ENCODE results near the gene EVI5L. TPM values are rescaled to one million over a fixed set of nuclear protein-coding genes. Genes with fewer than 3 reads are reported as not detected.
A peak's percentile ranks its signal among the peaks of the same experiment; 100 is the strongest.

Gene EVI5L
- total RNA-seq, 1 experiment from 2014 or later, result 25.7 TPM

GRCh38 chr19:7898967-7899366, 68.9 kb downstream of the EVI5L start:
- no peak for TF ChIP-seq CTCF (IDR thresholded peaks at IDR 0.05; ENCODE audit: unreplicated experiment)
- Mint-ChIP-seq H3K9me3 (ENCODE audit: unreplicated experiment) (no peaks in the 10 kb centered on the region), H3K4me3 (ENCODE audit: unreplicated experiment) (no peak overlapping the region), H3K4me1 (ENCODE audit: insufficient read depth, unreplicated experiment) (peaks cover 22% of the 10 kb centered on the region), H3K36me3 (ENCODE audit: insufficient read depth, unreplicated experiment) (peaks cover 27% of the 10 kb centered on the region), H3K27ac (ENCODE audit: low read depth, unreplicated experiment) (no peak overlapping the region), H3K27me3 (ENCODE audit: insufficient read depth, unreplicated experiment) (no peaks in the 10 kb centered on the region)
- CTCF ChIA-PET, result interaction anchor here (2.7 to 2.8 kb wide), 2 partner anchors 30 to 46 kb away, joined by 18 read pairs; no protein-coding TSS in a partner anchor
- DNase-seq (ENCODE audit: unreplicated experiment), result no peak
- BruUV-seq (replicated peaks), result no TSS peak
- POLR2A ChIA-PET, result interaction anchor here (2.2 to 8.7 kb wide), 3 partner anchors 9 to 30 kb away, joined by 7 to 91 read pairs (median 53); partner anchors contain the start of gene LRRC8E
- intact Hi-C loops (cut with micrococcal nuclease), result no loop called here

- Mint-ChIP-seq H3K4me3 (ENCODE audit: unreplicated experiment) (no peak overlapping the region), H3K27me3 (ENCODE audit: insufficient read depth, unreplicated experiment) (no peaks in the 10 kb centered on the region), H3K36me3 (ENCODE audit: insufficient read depth, unreplicated experiment) (peaks cover 20% of the 10 kb centered on the region), H3K4me1 (ENCODE audit: insufficient read depth, unreplicated experiment) (peaks cover 22% of the 10 kb centered on the region), H3K9me3 (ENCODE audit: unreplicated experiment) (no peaks in the 10 kb centered on the region), H3K27ac (ENCODE audit: low read depth, unreplicated experiment) (no peak overlapping the region)
- ChIA-PET POLR2A (interaction anchor here (0.8 to 8.7 kb wide), 8 partner anchors 10 to 280 kb away, joined by 3 to 91 read pairs (median 4); partner anchors contain the start of gene LRRC8E), CTCF (interaction anchor here (0.6 to 2.8 kb wide), 7 partner anchors 17 to 219 kb away, joined by 3 to 18 read pairs (median 5); partner anchors contain the start of gene TRAPPC5)
- intact Hi-C loops (cut with micrococcal nuclease), result loop anchor here (5.0 kb wide), 1 partner anchor 48 kb away; no protein-coding TSS in a partner anchor
- TF ChIP-seq CTCF (IDR thresholded peaks at IDR 0.05; ENCODE audit: unreplicated experiment), result no peak
- DNase-seq (ENCODE audit: unreplicated experiment), result no peak
- no TSS peak for BruUV-seq (replicated peaks)
Measured at GRCh38 chr19:7899751-7900378, 69.8 kb downstream of the EVI5L start.

- POLR2A ChIA-PET, result interaction anchor here (0.6 to 8.7 kb wide), 13 partner anchors 11 to 809 kb away, joined by 3 to 91 read pairs (median 4); partner anchors contain the start of genes LRRC8E and TIMM44
- DNase-seq (ENCODE audit: unreplicated experiment), result no peak
- no peak for TF ChIP-seq CTCF (IDR thresholded peaks at IDR 0.05; ENCODE audit: unreplicated experiment)
Measured at GRCh38 chr19:7900401-7900870, 70.4 kb downstream of the EVI5L start.

GRCh38 chr19:7900931-7901330, 70.9 kb downstream of the EVI5L start:
- BruUV-seq (replicated peaks), result no TSS peak
- intact Hi-C loops (cut with micrococcal nuclease), result loop anchor here (5.0 kb wide), 1 partner anchor 49 kb away; no protein-coding TSS in a partner anchor
- Mint-ChIP-seq H3K4me3 (ENCODE audit: unreplicated experiment) (peak overlapping the region; percentile 50), H3K4me1 (ENCODE audit: insufficient read depth, unreplicated experiment) (peaks cover 31% of the 10 kb centered on the region), H3K9me3 (ENCODE audit: unreplicated experiment) (no peaks in the 10 kb centered on the region), H3K27ac (ENCODE audit: low read depth, unreplicated experiment) (peak overlapping the region; percentile 46), H3K27me3 (ENCODE audit: insufficient read depth, unreplicated experiment) (no peaks in the 10 kb centered on the region), H3K36me3 (ENCODE audit: insufficient read depth, unreplicated experiment) (peaks cover 27% of the 10 kb centered on the region)
- POLR2A ChIA-PET, result interaction anchor here (0.6 to 8.7 kb wide), 22 partner anchors 11 to 809 kb away, joined by 3 to 91 read pairs (median 4); partner anchors contain the start of genes LRRC8E, PET100, SNAPC2 and TIMM44
- DNase-seq (ENCODE audit: unreplicated experiment), result peak; percentile 79
- CTCF ChIA-PET, result interaction anchor here (0.6 to 2.7 kb wide), 13 partner anchors 11 to 938 kb away, joined by 3 to 18 read pairs (median 5); partner anchors contain the start of gene TRAPPC5
- TF ChIP-seq CTCF (IDR thresholded peaks at IDR 0.05; ENCODE audit: unreplicated experiment), result no peak

More at GRCh38 chr19:7900401-7900870, 70.4 kb downstream of the EVI5L start:
- Mint-ChIP-seq H3K9me3 (ENCODE audit: unreplicated experiment) (no peaks in the 10 kb centered on the region), H3K4me3 (ENCODE audit: unreplicated experiment) (peak overlapping the region; percentile 50), H3K27ac (ENCODE audit: low read depth, unreplicated experiment) (no peak overlapping the region), H3K4me1 (ENCODE audit: insufficient read depth, unreplicated experiment) (peaks cover 26% of the 10 kb centered on the region), H3K36me3 (ENCODE audit: insufficient read depth, unreplicated experiment) (peaks cover 22% of the 10 kb centered on the region), H3K27me3 (ENCODE audit: insufficient read depth, unreplicated experiment) (no peaks in the 10 kb centered on the region)
- CTCF ChIA-PET, result interaction anchor here (0.6 to 2.7 kb wide), 11 partner anchors 11 to 220 kb away, joined by 3 to 18 read pairs (median 5); partner anchors contain the start of gene TRAPPC5
- intact Hi-C loops (cut with micrococcal nuclease), result loop anchor here (5.0 kb wide), 1 partner anchor 48 kb away; no protein-coding TSS in a partner anchor
- BruUV-seq (replicated peaks), result no TSS peak
